ENCODE results near the gene TMEM120B. TPM values are rescaled to one million over a fixed set of nuclear protein-coding genes. Genes with fewer than 3 reads are reported as not detected.

The TMEM120B gene
- total RNA-seq, 1 experiment from 2014 or later, result 14.2 TPM

DNA sequence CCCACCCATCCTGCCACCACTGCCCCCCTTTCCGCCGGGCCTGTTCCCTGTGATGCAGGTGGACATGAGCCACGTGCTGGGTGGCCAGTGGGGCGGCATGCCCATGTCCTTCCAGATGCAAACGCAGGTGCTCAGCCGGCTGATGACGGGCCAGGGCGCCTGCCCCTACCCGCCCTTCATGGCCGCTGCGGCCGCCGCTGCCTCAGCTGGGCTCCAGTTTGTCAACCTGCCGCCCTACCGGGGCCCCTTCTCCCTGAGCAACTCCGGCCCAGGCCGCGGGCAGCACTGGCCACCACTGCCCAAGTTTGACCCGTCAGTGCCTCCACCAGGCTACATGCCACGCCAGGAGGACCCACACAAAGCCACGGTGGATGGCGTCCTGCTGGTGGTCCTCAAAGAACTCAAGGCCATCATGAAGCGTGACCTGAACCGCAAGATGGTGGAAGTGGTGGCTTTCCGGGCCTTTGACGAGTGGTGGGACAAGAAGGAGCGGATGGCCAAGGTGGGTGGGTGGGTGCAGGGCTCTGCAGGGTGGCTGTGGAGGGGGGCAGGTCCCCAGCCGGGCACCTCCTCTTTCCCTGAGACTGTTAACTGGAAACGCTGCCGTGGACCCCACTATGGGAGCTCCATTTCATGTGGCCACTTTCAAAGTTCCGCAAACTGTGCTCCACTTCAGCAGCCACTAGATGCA is 102.0 kb downstream of the TMEM120B start:
- in situ Hi-C loops (cut with HindIII; ENCODE audit: low pct_unique_long_range_greater_than_20kb, low sequenced_read_pairs), result no loop called here
- DNase-seq (ENCODE audit: low read depth, low spot score), result no peak

DNA sequence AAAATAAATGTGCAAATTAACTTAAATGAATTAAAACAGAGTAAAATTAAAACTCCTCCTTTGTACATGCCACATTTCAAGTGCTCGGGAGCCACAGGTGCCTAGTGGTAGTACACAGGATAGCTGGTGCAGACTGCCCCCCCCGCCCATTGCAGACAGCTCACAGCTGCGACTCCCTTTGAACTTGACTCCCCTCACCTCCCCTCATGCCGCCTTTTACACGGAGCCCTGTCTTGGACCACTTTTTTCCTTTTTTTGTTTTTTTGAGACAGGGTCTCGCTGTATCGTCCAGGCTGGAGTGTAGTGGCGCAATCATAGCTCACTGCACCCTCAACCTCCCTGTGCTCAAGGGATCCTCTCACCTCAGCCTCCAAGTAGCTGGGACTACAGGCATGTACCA is 102.7 kb downstream of the TMEM120B start:
- in situ Hi-C loops (cut with HindIII; ENCODE audit: low pct_unique_long_range_greater_than_20kb, low sequenced_read_pairs), result no loop called here
- no peak for DNase-seq (ENCODE audit: low read depth, low spot score)

DNA sequence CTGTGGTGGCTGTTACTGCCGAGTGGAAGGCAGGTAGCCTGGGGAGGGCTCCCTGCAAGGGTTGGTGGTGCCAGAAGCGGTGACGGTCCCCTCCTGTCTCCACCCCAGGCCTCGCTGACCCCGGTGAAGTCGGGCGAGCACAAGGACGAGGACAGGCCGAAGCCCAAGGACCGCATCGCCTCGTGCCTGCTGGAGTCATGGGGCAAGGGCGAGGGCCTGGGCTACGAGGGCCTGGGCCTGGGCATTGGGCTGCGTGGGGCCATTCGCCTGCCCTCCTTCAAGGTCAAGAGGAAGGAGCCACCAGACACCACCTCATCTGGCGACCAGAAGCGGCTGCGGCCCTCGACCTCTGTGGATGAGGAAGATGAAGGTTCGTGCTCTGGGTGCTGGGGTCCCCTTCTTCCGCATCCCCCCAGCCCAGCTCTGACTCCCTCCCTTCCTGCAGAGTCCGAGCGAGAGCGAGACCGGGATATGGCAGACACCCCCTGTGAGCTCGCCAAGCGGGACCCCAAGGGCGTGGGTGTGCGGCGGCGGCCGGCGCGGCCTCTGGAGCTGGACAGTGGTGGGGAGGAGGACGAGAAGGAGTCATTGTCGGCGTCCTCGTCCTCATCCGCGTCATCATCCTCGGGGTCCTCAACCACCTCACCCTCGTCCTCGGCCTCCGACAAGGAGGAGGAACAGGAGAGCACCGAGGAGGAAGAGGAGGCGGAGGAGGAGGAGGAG is 104.5 kb downstream of the TMEM120B start:
- no peak for DNase-seq (ENCODE audit: low read depth, low spot score)

DNA sequence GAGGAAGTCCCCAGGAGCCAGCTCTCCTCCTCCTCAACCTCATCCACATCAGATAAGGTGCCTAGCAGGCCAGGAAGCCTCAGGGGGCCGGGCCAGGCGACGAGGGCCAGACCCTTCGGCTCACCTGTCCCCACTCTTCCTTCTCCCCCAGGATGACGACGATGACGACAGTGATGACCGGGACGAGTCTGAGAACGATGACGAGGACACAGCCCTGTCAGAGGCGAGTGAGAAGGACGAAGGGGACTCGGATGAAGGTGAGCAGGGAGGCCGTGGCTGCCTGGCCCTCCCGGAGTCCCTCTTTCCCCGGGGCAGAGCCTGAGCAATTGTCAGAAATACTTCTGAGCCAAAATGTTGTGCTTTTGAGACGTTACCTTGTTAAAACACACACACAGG is 105.1 kb downstream of the TMEM120B start:
- in situ Hi-C loops (cut with HindIII; ENCODE audit: low pct_unique_long_range_greater_than_20kb, low sequenced_read_pairs), result no loop called here
- no peak for DNase-seq (ENCODE audit: low read depth, low spot score)

More for the DNA sequence above, 104.5 kb downstream of the TMEM120B start:
- in situ Hi-C loops (cut with HindIII; ENCODE audit: low pct_unique_long_range_greater_than_20kb, low sequenced_read_pairs), result no loop called here

DNA sequence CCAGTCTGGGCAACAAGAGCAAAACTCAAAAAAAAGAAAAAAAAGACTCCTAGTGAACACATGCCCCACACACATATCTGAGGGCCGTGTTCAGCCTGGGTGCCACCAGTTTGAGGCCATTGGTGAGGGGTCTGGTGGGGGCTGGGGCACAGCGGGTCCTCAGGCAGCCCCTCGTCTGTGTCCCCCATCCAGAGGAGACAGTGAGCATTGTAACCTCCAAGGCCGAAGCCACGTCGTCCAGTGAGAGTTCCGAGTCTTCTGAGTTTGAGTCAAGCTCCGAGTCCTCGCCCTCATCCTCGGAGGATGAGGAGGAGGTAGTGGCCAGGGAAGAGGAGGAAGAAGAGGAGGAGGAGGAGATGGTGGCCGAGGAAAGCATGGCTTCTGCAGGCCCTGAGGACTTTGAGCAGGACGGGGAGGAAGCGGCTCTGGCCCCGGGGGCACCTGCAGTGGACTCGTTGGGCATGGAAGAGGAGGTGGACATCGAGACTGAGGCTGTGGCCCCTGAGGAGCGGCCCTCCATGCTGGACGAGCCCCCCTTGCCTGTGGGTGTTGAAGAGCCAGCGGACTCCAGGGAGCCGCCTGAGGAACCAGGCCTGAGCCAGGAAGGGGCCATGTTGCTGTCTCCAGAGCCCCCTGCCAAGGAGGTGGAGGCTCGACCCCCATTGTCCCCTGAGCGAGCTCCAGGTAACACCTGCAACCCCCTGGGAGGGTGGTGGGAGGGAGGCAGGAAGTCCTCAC is 106.8 kb downstream of the TMEM120B start:
- no peak for DNase-seq (ENCODE audit: low read depth, low spot score)
- in situ Hi-C loops (cut with HindIII; ENCODE audit: low pct_unique_long_range_greater_than_20kb, low sequenced_read_pairs), result no loop called here

DNA sequence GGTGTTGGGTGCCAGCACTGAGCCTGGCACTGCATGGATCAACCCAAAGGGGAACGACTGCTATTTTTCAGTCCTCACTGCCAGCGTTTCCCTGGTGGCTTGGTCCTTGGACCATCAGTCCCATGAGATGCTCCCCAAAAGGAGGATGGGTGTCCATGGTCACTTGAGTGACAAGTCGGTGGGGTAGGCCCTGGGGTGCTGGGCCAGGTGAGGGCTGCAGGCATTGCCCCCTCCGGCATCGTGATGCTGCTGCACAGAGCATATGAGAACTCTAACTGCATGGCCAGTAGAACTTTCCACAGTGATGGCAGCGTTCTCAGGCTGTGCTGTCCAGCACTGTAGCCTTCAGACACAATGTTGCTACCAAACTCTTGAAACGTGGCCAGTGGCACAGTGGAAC is 107.5 kb downstream of the TMEM120B start:
- DNase-seq (ENCODE audit: low read depth, low spot score), result no peak
- in situ Hi-C loops (cut with HindIII; ENCODE audit: low pct_unique_long_range_greater_than_20kb, low sequenced_read_pairs), result no loop called here

DNA sequence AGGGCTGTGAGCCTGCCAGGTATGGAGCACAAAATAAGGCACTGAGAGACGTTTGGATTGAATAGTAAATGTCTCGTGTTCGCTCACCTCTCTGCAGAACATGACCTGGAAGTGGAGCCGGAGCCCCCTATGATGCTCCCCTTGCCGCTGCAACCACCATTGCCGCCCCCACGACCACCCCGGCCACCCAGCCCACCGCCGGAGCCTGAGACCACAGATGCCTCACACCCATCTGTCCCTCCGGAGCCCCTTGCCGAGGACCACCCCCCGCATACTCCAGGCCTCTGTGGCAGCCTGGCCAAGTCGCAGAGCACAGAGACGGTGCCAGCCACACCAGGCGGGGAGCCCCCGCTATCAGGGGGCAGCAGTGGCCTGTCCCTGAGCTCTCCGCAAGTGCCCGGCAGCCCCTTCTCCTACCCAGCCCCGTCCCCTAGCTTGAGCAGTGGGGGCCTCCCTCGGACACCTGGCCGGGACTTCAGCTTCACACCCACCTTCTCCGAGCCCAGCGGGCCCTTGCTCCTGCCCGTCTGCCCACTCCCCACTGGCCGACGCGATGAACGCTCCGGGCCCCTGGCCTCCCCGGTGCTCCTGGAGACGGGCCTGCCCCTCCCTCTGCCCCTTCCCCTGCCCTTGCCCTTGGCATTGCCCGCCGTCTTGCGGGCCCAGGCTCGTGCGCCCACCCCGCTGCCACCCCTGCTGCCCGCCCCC is 110.0 kb downstream of the TMEM120B start:
- in situ Hi-C loops (cut with HindIII; ENCODE audit: low pct_unique_long_range_greater_than_20kb, low sequenced_read_pairs), result no loop called here
- no peak for DNase-seq (ENCODE audit: low read depth, low spot score)

DNA sequence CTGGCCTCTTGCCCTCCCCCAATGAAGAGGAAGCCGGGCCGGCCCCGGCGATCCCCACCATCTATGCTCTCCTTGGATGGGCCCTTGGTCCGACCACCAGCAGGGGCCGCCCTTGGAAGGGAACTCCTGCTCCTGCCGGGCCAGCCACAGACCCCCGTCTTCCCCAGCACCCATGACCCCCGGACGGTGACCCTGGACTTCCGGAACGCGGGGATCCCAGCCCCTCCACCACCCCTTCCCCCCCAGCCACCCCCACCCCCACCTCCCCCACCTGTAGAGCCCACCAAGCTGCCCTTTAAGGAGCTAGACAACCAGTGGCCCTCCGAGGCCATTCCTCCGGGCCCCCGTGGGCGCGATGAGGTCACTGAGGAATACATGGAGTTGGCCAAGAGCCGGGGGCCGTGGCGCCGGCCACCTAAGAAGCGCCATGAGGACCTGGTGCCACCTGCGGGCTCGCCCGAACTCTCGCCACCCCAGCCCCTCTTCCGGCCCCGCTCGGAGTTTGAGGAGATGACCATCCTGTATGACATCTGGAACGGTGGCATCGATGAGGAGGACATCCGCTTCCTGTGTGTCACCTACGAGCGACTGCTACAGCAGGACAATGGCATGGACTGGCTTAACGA is 110.7 kb downstream of the TMEM120B start:
- DNase-seq (ENCODE audit: low read depth, low spot score), result no peak
- in situ Hi-C loops (cut with HindIII; ENCODE audit: low pct_unique_long_range_greater_than_20kb, low sequenced_read_pairs), result no loop called here

DNA sequence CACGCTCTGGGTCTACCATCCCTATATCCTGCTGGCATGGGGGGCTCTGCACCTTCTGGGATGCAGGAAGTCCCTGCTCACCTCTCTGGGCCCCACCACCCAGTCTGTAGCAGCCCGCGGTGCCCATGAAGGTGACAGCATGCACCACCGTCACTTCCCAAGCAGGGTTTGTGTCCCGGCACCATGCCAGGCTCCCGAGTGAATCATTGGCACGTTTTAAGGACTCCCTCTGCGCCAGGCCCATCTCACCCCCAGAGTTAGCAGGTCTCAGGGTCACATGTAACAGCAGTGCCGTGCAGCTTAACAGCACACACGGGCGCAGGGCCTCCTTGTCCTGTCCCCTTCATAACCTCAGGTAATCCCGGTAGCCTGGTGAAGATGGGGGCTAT is 111.2 kb downstream of the TMEM120B start:
- no peak for DNase-seq (ENCODE audit: low read depth, low spot score)
- in situ Hi-C loops (cut with HindIII; ENCODE audit: low pct_unique_long_range_greater_than_20kb, low sequenced_read_pairs), result no loop called here

DNA sequence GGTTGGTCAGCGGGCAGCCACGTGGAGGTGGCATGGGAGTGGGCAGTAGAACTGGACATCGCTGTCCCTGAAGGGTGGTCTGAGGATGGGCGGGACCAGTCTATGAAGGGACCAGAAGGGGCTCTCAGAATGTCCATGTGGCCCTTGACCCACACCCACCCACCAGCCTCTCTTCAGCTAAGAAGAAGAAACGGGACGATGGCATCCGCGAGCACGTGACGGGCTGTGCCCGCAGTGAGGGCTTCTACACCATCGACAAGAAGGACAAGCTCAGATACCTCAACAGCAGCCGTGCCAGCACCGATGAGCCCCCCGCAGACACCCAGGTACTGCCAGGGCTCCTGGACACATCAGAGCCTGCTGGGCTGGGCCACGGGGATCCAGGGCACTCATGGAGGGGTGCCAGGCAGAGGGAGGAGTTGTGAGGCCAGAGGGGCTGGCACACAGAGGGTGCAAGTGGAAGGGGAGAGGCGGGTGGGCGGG is 112.5 kb downstream of the TMEM120B start:
- DNase-seq (ENCODE audit: low read depth, low spot score), result no peak
- in situ Hi-C loops (cut with HindIII; ENCODE audit: low pct_unique_long_range_greater_than_20kb, low sequenced_read_pairs), result no loop called here

DNA sequence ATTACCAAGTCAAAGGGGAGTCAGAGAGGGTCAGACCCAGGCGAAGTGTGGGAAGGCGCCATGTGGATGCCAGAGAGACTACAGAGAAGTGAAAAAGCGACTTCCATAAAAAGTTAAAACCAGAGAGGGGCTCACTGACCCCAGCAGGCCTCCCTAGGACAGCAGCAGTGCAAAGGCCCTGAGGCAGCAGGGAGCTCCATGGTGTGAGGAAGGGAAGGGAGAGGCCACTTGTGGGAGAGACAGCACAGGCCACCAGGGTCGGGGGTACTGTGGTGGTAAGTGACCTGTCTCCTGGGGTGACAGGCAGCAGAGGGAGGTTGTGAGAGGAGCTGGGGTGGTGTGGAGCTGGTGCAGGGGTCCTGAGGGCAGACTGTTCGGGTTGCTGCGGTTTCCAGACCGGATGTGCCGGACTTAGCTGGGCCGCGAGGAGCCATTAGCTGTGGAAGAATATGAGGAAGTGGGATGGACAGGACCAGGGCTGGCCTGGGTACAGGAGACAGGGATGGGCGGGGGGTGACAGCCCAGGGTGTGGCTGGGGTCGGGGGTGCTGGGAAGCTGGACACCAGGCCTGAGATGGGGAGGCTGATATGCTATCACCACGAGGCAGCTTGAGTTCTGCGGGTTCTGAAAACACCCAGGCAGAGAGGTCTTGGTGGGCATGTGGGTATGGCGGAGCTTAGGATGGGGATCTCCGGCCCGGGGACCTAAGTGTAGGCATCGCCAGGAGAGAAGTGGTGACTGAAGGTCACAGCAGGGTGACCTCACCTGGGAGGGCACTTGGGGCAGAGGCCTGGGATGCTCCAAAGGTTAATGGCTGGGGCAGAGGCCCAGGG is 114.0 kb downstream of the TMEM120B start:
- in situ Hi-C loops (cut with HindIII; ENCODE audit: low pct_unique_long_range_greater_than_20kb, low sequenced_read_pairs), result no loop called here
- DNase-seq (ENCODE audit: low read depth, low spot score), result no peak

DNA sequence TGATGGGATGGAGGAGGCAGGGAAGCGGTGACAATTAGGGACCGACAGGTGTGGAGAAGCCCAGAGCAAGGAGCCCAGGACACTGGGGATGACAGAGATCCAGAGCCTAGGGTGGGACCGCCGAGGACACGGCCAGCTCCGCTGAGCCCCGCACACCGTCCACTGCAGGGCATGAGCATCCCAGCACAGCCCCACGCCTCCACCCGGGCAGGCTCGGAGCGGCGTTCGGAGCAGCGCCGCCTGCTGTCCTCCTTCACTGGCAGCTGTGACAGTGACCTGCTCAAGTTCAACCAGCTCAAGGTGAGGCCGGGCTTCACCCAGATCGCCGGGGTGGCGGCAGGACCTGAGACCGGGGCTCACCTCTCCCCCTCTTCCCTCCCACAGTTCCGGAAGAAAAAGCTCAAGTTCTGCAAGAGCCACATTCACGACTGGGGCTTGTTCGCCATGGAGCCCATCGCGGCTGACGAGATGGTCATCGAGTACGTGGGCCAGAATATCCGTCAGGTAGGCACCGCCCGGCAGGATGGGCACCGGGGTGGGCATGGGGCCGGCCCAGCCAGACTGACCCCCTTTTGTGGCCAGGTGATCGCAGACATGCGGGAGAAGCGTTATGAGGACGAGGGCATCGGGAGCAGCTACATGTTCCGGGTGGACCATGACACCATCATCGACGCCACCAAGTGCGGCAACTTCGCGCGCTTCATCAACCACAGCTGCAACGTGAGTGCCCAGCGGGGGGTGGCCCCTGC is 115.0 kb downstream of the TMEM120B start:
- DNase-seq (ENCODE audit: low read depth, low spot score), result no peak

DNA sequence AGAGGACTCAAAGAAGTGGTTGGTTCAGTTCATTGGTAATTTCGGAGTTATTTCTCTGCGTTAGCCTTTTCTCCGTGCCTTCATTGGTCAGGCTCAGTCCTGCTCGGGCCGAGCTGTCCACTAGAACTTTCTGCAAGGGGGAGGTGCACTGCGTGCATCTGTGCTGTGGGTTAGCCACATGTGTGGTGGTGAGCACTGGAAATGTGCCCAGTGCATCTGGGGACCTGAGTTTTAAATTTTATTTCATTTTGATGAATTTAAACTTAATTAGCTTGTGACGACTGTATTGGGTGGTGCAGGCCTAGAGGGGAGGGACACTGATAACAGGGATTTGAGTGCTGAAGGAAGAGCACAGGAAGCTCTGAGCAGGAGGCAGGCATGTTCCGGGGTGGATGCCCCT is 115.8 kb downstream of the TMEM120B start:
- no peak for DNase-seq (ENCODE audit: low read depth, low spot score)
- in situ Hi-C loops (cut with HindIII; ENCODE audit: low pct_unique_long_range_greater_than_20kb, low sequenced_read_pairs), result no loop called here

More for the DNA sequence above, 115.0 kb downstream of the TMEM120B start:
- in situ Hi-C loops (cut with HindIII; ENCODE audit: low pct_unique_long_range_greater_than_20kb, low sequenced_read_pairs), result no loop called here

DNA sequence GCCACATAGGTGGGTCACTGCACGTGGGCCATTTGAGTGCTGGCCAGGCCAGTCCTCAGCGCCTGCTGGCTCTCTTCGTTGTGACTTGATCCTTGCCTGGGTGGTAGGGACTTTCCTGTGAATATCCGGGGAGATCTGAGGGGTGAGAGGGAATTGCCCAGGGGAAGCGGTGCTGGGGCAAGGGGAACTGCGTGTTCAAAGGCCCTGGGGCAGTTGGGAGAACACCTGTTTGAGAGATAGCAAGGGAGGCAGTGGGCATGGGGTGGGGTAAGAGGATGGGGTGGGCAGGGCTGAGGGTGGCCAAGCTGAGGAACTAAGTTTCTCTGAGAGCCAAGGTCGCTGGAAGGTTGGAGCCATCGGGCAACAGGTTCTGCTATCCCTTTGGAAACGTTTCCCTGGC is 116.3 kb downstream of the TMEM120B start:
- no peak for DNase-seq (ENCODE audit: low read depth, low spot score)
- in situ Hi-C loops (cut with HindIII; ENCODE audit: low pct_unique_long_range_greater_than_20kb, low sequenced_read_pairs), result no loop called here

DNA sequence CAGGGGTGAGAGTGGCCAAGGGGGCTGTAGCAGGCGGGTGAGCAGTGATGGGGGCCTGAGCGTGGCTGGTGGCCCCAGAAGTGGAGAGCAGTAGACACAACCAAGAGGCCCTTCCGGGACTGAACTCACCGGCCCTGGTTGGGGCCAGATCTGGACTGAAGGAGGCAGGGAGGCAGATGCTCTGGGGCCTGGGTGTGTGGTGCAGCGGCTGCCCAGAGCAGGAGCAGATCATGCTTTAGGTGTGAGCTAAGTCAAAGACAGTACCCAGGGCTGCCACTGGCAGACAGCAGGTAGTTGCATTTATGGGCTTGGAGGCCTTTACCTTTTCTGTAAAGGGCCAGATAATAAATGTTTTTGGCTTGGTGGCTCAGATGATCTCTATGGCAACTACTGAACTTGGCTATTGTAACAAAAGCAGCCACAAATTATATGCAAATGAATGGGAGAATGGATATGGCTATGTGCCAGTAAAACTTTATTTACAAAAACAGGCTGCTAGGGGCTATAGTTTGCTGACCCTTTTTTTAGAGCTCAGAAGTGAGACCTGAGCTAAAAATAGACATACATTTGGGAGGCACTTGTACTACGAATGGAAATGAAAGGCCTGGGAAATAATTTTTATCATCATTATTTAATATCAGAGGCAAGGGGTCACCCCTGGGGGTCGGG is 116.8 kb downstream of the TMEM120B start:
- in situ Hi-C loops (cut with HindIII; ENCODE audit: low pct_unique_long_range_greater_than_20kb, low sequenced_read_pairs), result no loop called here
- no peak for DNase-seq (ENCODE audit: low read depth, low spot score)

DNA sequence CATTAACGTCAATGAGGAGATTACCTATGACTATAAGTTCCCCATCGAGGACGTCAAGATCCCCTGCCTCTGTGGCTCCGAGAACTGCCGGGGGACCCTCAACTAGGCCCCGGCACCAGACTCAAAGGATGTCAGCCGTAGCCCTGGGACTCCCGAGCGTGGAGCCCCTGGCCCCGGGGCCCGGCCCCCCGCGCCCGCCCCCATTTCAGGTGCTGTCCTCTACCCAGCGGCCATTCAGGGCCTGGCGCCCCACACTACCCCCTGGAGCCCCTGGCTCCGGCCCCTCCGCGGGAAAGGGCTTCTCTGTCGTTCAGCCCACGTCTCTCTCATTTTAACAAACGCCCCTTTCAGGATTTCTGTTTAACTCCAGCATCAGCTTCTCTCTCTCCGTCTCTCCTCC is 117.6 kb downstream of the TMEM120B start:
- no peak for DNase-seq (ENCODE audit: low read depth, low spot score)
- in situ Hi-C loops (cut with HindIII; ENCODE audit: low pct_unique_long_range_greater_than_20kb, low sequenced_read_pairs), result no loop called here
